GM21381 (cell line): ENCODE measurements around the gene CREB5.

Source experiments
- ATAC-seq: cut with Tn5 transposase; IDR thresholded peaks from one replicate; pipeline ENCODE4 v1.9.1; 2021; ENCODE audit warnings: mild to moderate bottlenecking, moderate library complexity; ENCODE audit not compliant: unreplicated experiment

CREB5 gene

DNA sequence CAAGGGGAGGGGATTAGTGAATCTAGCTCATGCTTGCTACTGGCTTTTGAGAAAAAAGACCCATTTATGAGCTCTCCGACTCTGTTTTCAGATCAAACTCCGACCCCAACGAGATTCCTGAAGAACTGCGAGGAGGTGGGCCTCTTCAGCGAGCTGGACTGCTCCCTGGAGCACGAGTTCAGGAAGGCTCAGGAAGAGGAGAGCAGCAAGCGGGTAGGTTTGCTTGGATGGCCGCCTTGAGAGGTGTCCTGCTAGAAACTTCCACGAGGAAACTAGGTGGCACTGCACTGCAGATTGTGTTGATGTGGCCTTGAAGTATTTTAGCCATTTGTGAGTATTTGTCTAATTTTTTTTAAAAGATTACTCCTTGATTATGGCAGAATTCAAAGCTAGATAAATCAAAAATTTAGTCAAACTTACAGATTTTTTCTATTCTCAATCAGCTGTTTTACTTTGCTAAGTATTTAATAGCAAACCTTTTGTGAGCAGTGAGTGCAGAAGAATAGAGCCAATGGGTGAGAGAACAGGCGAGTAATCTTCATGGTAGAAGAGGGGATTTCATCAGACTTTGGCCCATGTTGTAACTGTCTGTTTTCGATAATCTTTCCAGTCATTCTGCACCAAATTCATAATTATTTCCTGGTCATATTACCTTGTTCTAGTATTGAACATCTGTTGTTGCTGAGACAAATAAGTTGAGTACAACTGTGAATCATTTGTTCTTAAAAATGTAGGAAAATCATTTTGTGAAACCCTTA is 95.4 kb downstream of the CREB5 start:
- ATAC-seq = no peak

DNA sequence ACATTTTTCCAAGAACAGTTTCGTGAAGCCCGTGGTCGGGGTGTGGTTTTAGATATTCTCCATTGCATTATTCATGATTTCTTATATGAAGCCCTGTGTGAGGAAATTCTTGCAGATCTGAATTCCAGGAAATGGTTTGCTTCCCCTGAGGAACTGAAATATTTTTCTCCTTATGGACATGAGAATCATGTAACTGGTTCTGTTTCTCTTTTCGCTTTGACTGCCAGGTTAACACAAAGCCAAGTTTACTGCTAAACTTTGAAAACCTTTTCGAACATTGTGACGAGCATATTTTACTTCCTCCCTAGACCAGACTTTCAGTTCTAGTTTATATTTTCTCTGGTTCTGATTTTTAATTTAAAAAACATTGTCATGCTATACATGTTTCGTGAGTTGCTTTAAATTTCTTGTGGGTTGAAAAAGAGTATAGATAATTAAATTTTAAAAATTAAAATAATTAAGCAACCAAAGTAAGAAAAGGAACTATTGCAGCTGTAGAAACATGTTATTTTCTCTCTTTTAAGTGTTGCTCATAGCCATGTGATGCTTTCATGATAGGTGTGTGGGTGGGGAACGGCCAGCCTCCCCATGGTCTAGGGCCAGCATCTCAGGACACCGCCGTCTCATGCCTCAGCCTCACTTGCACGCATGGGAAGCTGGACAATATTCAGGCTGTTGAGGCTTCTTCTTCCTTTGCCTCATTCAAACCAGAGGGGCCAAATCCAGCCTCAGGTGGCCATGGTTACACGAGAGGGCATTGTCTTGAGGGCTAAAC is 97.1 kb downstream of the CREB5 start:
- ATAC-seq = peak; percentile 80

DNA sequence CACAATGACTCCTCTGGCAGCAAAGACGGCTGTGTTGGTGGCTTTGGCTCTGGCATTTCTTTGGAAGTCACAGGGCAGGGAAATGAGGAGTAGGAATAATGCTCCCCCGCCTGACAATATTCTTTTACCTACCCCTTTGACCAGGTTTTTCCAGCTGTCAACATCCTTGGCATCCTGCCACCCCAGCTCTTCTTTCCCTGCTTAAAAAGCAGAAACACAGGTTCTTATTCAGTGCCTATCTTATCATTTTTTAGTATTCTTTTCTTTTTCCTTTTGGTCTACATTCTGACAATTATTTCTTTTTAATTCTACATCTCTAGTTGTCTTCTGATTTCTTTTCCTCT is 97.7 kb downstream of the CREB5 start:
- no peak for ATAC-seq

DNA sequence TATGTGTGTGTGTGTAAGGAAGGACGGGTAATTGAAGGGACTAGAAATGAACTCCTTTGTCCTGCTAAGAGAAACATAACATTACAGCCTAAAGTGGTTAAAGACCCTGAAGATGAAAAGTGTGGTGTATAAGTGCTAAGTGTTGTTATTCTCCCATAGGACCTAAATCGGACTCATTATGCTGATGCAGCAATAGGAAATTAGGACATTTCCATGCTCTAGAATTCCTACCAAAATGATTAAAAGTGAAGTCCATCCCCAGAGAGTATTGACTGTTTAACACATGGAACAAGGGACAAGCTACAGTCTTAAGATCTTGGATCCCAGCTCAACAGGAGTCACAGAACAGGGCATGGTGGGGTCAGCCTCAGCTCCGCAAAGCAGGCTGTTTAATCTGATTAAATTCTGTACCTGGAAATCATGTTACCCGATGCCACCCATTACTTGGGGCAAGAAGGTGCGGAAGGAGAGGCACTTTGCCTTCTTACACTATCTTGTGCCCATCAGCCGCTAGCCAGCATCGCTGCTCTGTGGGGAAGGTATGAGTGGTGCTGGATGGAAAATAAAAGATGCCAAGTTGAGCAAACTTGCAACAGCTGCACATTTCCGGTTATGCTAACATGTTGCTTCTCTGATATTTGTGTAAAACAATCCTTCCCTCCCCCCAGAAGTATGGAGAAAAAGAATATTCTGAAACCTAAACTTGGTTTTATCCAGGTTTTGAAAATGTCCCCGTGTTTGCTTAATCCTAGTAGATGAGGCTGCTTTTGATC is 100.5 kb downstream of the CREB5 start:
- ATAC-seq = no peak

DNA sequence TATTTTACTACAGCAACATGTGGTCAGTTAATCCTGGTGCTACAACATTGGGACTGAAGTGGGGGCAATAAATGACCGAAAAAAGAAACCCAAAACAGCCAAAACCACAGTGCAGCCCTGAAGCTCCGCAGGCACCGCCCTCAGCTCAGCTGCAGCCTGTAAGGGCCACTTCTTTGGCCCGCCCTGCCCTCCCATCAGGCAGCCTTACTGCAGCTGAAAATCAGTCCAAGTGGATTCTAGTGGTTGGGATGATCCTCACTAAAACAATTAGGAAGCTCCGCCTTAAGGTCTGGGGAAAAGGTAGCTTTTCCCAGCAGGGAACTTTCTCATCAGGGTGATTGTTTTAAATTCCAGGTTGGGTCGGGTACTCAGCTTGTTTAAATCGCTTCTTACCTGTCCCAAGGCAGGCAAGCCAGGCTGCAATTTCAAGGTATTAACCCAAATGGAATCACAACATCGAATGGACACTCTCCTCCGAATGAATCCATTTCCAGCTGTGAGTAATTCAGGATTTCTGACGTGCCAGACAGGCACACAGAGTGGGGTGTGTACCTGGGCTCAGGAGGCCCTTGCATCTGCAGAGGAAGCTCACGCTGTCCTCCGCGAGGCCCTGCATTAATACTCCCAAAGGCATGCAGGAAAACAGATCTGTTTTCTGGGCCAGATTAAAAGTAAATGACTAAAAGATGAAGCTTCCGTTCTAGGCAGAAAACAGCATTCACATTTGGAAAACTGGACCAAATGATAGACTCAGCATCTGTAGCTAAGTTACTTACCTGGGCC is 104.3 kb downstream of the CREB5 start:
- ATAC-seq = no peak

DNA sequence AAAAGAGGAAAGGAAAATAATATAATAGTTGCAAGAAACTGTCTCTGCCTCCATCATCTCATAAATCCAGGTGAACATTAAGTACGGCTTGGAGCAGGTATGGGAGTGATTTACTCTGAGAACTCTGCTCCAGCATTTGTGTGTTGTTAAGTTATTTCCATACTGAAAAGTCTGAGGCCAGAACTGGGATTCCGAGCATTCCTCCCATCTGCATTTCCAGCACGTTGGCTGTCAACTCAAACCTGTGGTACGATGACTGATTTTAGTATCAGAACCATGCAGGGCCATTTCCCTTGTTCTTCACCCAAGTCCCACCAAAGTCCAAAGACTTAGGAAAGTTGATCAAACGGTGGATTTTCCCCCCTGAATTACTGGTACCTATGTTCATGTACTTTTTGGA is 104.9 kb downstream of the CREB5 start:
- ATAC-seq = no peak

DNA sequence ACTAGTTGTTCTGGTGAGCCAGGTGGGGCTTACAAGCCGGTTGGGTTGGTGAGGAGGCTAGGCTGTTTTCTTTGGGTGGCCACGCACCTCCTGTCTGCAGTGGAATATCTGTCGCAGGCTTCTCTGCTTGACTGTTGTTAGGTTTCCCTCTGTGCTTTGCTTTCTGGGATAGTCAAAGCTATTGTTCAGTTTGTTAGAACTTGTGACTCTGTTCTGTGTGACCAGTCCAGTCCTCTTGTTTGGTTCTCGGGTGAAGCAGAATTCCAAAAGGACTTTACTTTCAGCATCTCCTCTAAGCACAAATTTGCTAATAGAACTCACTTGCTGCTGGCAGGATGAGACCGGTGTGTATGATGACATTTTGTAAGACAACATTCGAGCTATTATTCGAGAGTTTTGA is 105.3 kb downstream of the CREB5 start:
- ATAC-seq = no peak

DNA sequence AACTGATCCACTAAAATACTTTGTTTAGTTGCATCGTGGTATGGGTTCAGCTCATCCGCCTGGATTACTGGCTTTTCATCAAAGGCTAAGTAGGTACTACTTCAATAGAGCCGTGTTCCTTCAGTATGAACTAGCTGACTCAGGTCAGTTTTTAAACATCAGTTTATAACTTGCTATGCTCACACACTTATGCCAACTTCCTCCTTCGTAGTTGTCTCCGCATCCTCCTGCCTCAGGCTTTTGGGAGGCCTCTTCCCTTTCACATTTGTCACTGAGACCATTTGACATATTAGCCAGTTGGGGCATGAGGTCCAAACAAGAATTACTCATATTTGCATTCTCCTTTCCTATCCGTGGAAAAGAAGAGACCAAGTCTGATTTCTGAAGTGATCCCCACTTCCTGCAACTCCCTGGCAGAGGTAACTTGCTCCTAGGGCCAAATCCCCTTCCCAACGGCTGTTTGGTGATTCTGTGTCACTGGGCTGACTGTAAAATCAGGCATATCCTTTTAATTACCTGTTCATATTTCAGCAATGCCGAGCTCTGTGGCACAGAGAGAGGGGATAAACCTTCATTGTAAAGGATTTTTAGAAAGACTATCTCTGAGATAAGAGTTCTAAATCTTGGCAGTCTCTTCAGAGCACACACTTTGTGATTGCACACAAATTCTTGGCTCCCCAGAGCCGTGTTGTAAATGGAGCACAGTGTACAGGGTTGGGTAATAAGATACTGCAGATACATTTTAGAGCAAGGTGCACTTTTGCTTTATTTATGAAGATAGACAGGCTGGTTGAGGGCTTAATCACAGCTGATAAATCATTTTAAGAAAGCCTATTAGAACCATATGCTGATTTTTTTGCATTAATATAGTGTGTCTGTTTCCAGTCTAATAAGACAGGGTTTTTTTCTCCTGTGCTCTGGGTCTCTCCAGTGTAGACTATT is 108.0 kb downstream of the CREB5 start:
- ATAC-seq = no peak

DNA sequence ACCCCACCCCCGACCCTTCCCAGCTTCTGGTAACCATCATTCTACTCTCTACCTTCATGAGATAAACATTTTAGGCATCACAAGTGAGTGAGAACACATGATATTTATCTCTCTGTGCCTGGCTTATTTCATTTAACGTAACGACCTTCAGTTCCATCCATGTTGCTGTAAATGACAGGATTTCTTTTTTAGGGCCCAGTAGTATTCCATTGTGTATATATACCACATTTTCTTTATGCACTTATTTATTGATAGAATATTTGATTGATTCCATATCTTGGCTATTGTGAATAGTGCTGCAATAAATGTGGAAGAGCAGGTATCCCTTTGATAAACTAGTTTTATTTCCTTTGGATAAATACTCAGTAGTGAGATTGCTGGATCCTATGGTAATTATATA is 112.7 kb downstream of the CREB5 start:
- no peak for ATAC-seq

DNA sequence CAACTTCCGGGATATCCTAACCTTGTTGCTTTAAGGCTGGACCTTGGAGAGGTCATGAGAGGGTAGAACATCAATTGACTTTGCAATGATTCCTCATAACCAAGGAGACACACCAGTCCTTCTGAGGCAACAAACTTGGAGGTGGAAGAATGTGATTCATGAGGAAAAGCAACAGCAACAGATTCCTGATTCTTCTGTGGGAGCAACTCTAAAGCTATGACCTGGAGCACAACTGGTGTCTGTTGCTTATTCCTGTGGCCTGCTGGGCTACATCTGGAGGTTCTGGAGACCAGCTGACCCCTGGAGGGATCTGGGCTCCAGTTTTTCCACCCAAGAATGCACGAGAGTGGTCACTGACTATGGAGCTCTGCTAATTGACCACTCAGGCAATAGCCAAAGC is 116.6 kb downstream of the CREB5 start:
- ATAC-seq = no peak

DNA sequence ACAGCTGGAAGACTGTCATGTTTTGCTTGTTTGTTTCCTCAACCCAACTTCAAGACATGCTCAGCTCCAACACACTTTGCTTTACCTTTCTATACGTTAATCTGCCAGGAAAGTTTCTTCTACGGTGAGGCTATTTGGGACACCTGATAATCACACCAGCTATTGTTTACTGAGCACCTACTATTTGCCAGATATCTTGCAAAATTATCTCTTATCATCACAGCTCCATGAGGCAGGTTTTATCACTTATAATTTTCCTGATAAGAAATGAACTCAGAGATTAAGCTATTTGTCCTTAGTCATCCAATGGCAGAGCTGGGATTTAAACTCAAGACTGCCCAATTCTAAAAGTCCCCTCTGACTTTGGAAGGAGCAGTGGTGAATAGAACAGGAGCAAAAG is 117.4 kb downstream of the CREB5 start:
- no peak for ATAC-seq

DNA sequence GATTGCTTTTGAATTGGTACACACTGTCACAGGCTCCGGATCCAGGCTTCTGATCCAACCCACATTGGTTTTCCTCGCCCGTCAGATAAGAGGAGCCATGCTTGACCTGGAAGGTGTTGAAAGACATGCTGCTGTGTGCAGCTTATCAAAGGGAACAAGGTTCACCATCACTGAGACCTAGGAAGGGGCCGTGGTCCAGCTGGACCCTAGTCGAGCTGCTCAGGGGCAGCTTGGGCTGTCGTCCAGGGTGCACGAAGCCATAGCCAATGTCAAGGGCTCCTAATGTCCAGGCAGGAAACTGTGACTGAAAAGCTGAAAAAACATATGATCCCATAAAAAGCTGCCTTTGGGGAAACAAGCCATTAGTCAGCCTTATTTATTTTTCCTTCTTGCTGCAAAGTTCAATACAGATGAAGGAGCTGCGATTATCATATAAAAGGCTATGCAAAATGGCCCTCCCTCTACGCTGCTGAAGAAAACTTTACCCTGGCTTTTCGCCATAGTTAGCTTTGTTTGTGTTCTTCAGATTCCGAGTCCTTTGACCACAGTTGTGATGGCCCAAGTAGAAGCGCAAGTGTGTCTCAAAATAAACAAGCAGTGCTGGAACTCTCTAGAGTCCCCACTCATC is 118.0 kb downstream of the CREB5 start:
- ATAC-seq = no peak

DNA sequence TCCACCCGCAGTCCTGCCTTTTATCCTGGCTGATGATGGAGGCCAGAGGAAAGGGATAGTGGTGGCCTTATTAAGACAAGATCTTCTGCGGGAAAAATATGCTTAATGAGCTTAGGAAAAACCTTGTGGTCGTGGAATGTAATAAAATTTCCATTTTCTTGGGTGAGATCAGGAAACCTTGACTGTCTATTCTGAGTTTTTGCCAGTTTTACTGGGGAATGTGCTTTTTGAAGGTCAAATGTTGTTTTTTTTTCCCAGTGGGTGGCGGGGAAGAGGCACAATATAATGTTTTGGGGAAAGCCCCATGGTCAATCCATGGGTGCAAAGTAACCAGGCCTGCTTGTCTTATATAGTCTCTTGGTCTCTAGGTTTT is 118.5 kb downstream of the CREB5 start:
- ATAC-seq = no peak

DNA sequence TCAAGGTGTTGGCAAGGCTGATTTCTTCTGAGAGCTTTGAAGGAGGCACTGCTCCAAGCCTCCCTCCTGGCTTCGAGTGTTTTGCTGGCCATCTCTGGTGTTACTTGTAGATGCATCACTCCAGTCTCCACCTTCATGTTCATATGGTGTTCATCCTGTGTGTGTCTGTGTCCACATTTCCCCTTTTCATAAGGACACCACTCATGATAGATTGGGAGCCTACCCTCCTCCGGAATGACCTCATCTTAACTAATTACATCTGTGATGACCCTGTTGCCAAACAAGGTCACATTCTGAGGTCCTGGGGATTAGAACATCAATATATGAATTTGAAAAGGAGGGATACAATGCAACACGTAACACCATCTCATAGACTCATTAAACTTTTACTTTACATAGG is 119.0 kb downstream of the CREB5 start:
- ATAC-seq = no peak

DNA sequence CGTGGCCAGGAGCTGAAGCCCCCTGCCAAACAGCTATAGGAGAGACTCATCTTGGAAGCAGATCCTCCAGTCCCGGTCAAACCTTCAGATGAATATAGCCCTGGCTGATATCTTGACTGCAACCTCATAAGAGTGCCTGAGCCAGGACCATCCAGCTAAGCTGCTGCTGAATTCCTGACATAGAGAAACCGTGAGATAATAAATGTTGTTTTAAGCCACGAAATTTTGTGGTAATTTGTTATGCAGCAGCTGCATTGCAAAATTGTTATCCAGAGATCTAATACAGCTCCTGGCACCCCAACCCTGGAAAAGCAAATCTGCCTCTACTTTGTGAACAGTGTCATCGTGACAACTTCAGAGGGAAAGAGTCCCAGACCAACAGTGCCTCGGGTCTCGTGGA is 119.9 kb downstream of the CREB5 start:
- ATAC-seq = no peak

DNA sequence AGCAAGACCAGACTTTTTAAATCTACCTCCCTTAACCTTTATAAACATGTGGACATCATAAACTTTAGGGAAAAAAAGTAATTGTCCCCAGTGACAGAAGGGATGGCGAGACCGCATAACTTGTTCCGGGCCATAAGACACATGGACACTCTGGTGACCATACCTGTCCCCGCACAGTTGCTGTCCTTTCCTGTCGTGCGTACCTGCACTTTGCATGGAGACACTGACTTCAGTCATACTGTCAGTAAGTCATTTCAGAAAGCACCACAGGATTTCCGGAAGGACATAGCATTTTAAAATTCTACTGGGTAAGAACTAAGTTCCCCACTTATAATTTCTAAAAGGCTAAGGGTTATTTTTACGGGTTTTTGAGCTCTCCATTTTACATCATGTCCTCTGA is 120.9 kb downstream of the CREB5 start:
- no peak for ATAC-seq

DNA sequence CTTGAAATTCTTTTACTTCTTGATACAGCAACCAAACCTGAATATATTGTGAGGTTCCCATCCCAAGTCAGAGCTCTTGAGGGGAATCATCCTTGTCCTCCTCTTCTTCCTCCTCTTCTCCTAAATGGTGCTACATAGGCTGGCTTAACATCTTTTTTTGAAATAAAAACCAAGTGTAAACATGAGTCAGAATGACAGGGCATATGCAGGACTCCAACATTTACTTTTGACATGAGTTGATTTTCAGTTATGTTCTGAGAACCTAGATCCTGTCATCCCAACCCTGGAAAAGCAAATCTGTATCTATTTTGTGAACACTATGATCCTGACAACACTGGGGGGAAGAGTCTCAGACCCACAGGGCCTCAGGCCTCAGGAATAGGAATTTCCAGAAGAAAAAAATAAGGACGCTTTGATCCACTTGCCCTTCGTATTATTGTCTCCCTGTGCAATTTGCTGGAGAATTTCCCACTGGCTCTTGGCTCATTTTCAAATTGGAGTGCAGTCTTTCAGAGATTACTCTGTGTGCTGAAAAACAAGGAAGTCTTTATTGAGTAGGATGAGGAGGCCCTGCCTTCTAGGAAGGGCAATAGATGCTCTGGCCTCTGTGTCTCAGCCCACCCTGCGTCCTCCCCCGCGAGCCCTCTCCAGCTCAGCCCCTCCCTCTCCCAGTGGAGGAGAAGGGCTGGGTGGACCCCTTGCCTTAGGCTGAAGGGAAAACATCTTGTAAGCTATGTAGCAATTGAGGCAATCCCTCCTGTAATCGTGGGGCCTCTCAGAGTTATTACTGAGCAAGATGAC is 121.6 kb downstream of the CREB5 start:
- no peak for ATAC-seq

DNA sequence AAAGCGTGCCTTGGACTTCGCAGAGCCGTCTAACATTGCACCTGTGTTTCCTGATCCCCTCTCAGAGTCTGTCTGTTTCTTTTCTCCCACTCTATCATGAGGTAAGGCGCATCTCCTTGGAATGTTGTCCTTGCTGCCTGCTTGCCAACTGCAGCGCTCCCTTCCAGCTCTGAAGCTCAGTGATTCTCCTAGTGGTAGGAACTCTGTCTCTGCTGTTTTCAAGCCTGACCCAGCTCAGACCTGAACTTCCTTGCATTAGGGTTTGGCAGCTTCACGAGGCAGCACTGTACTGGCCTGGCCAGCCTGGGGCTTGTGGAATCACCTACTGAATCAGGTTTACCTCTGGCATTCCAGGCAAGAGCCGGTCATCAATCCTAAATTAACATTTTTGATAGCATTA is 123.9 kb downstream of the CREB5 start:
- no peak for ATAC-seq
